HG03575 (cell line): ENCODE results near the gene USP15.

Experiments used
- ATAC-seq: cut with Tn5 transposase; IDR thresholded peaks from one replicate; pipeline ENCODE4 v1.9.1; 2021; ENCODE audit not compliant: unreplicated experiment, insufficient number of reproducible peaks, low FRiP score; ENCODE audit errors: extremely low read depth

The USP15 gene

GRCh38 chr12:62259993-62260732, at the start of gene USP15:
TSS of gene USP15 (plus strand) at chr12:62260404. CDS start at chr12:62260415, 11 bp downstream.
- peak; percentile 48 for ATAC-seq

GRCh38 chr12:62210422-62210821, 49.8 kb upstream of the USP15 start:
- no peak for ATAC-seq

- no peak for ATAC-seq
Observed at GRCh38 chr12:62211510-62211909, 48.7 kb upstream of the USP15 start.

GRCh38 chr12:62214846-62215245, 45.4 kb upstream of the USP15 start:
- no peak for ATAC-seq

- no peak for ATAC-seq
Observed at GRCh38 chr12:62215506-62215905, 44.7 kb upstream of the USP15 start.

GRCh38 chr12:62217466-62218194, 42.6 kb upstream of the USP15 start:
- no peak for ATAC-seq

GRCh38 chr12:62221107-62221506, 39.1 kb upstream of the USP15 start:
- ATAC-seq, result no peak

GRCh38 chr12:62224601-62225000, 35.6 kb upstream of the USP15 start:
- ATAC-seq, result no peak

- ATAC-seq, result no peak
Observed at GRCh38 chr12:62227091-62227490, 33.1 kb upstream of the USP15 start.

- ATAC-seq, result no peak
Observed at GRCh38 chr12:62230652-62231051, 29.6 kb upstream of the USP15 start.

- ATAC-seq, result no peak
Observed at GRCh38 chr12:62232143-62232729, 28.0 kb upstream of the USP15 start.

- ATAC-seq, result no peak
Observed at GRCh38 chr12:62233805-62234204, 26.4 kb upstream of the USP15 start.

GRCh38 chr12:62239571-62239970, 20.6 kb upstream of the USP15 start:
- ATAC-seq, result no peak

- no peak for ATAC-seq
Observed at GRCh38 chr12:62247281-62248045, 12.7 kb upstream of the USP15 start.

- no peak for ATAC-seq
Observed at GRCh38 chr12:62248873-62249272, 11.3 kb upstream of the USP15 start.

GRCh38 chr12:62249419-62249818, 10.8 kb upstream of the USP15 start:
- no peak for ATAC-seq

GRCh38 chr12:62250671-62251608, 9.3 kb upstream of the USP15 start:
- peak; percentile 89 for ATAC-seq

GRCh38 chr12:62251609-62251958, 8.6 kb upstream of the USP15 start:
- ATAC-seq, result peak; percentile 18
